ENCODE data around the gene ST8SIA2. TPM values are rescaled to one million over a fixed set of nuclear protein-coding genes. Genes with fewer than 3 reads are reported as not detected.

The ST8SIA2 gene
- total and polyA plus RNA-seq, 10 of the 15 experiments (the other 5 are each of a cell fraction or from before 2014, with no cell fraction given), result not detected

GRCh38 chr15:92492551-92493115, 99.0 kb downstream of the ST8SIA2 start:
- Histone ChIP-seq H3K4me3 (no peak overlapping the region), H3K4me1 (ENCODE audit: control insufficient read depth, insufficient read depth, low read length) (no peaks in the 10 kb centered on the region), H3K9me3 (replicated peaks; ENCODE audit: control insufficient read depth, insufficient read depth, low read length) (no peaks in the 10 kb centered on the region), H3K4me2 (ENCODE audit: control insufficient read depth, insufficient read depth) (no peak overlapping the region), H4K20me1 (ENCODE audit: control insufficient read depth, insufficient read depth) (no peaks in the 10 kb centered on the region), H3K79me2 (ENCODE audit: control insufficient read depth, insufficient read depth, low read length) (no peaks in the 10 kb centered on the region), H2AFZ (ENCODE audit: control insufficient read depth, low read depth, low read length) (no peak overlapping the region), H3K9ac (ENCODE audit: control insufficient read depth, insufficient read depth, low read length) (no peak overlapping the region), H3K27ac (ENCODE audit: control insufficient read depth, insufficient read depth) (no peak overlapping the region), H3K36me3 (ENCODE audit: control insufficient read depth in 2 of 2, insufficient read depth in 2 of 2, low read length in 1 of 2) (no peaks in the 10 kb centered on the region), H3K27me3 (replicated peaks in 1 of 2; ENCODE audit: control insufficient read depth in 2 of 2, insufficient read depth in 2 of 2, low read length in 1 of 2) (peaks cover 2 to 5% of the 10 kb centered on the region in 2 experiments; a peak in 2 of 4 replicates)
- POLR2A ChIA-PET, result no interaction called here
- ATAC-seq (no peak), DNase-seq (ENCODE audit: low read depth, low spot score) (no peak), FAIRE-seq (no peak)
- SMC1A ChIA-PET (ENCODE audit: uncharacterized antibody, unreplicated experiment), result no interaction called here
- intact Hi-C loops (cut with micrococcal nuclease; ENCODE audit: unreplicated experiment) (no loop called here), in situ Hi-C loops (cut with MboI) (no loop called here)
- no TSS peak for BruUV-seq (replicated peaks)
- WGBS (ENCODE audit: insufficient coverage, insufficient replicate concordance, low lambda C conversion rate, missing lambda C conversion rate), result 14% methylated on average over 7 of the region's 7 CpGs
- CTCF ChIA-PET, result no interaction called here
- RAD21 ChIA-PET (ENCODE audit: unreplicated experiment), result no interaction called here
- TF ChIP-seq IKZF1 (conservative IDR thresholded peaks at IDR 0.05) (no peak), MTA3 (IDR thresholded peaks at IDR 0.05; ENCODE audit: borderline replicate concordance, low read length) (no peak), ETV6 (conservative IDR thresholded peaks at IDR 0.05 in 1 of 2, IDR thresholded peaks at IDR 0.05 in 1 of 2; ENCODE audit: borderline replicate concordance in 1 of 2, low read depth in 1 of 2) (no peak), SIN3A (IDR thresholded peaks at IDR 0.05; ENCODE audit: low read depth, low read length) (no peak), NFYA (IDR thresholded peaks at IDR 0.05; ENCODE audit: borderline replicate concordance, low read depth, low read length) (no peak), ZNF274 (IDR thresholded peaks at IDR 0.05; ENCODE audit: insufficient read depth, insufficient read length) (no peak), ZNF622 (IDR thresholded peaks at IDR 0.05) (no peak), BRCA1 (IDR thresholded peaks at IDR 0.05; ENCODE audit: low read depth, low read length) (no peak), LARP7 (IDR thresholded peaks at IDR 0.05) (no peak), PAX8 (IDR thresholded peaks at IDR 0.05) (no peak), IRF5 (IDR thresholded peaks at IDR 0.05; ENCODE audit: borderline replicate concordance) (no peak), SRF (IDR thresholded peaks at IDR 0.05; ENCODE audit: low read depth in 2 of 2, low read length in 2 of 2) (no peak), NR2C2 (IDR thresholded peaks at IDR 0.05; ENCODE audit: borderline replicate concordance, control insufficient read depth, insufficient read length, low read depth) (no peak), ZNF217 (IDR thresholded peaks at IDR 0.05) (no peak), RAD21 (IDR thresholded peaks at IDR 0.05; ENCODE audit: insufficient read depth, low read depth, low read length) (no peak), ATF2 (IDR thresholded peaks at IDR 0.05; ENCODE audit: low read length) (no peak), CUX1 (IDR thresholded peaks at IDR 0.05; ENCODE audit: insufficient replicate concordance, low read depth, low read length) (no peak), MEF2B (IDR thresholded peaks at IDR 0.05; ENCODE audit: partially characterized antibody, poor library complexity, severe bottlenecking) (no peak)
